Stomach smooth muscle (tissue), 2 donors: ENCODE results near the gene FLVCR2.

Experiments
- H3K27ac ChIP-seq: one replicate; pipeline ENCODE4 v1.7.0; 2013; ENCODE audit warnings: mild to moderate bottlenecking, low read length, inconsistent platforms
- H3K27me3 ChIP-seq, 2 donors: one replicate each; pipeline ENCODE4 v1.7.0; 2013; ENCODE audit warnings: low read length in 2 of 2; ENCODE audit not compliant: insufficient read depth in 2 of 2, control insufficient read depth in 1 of 2
- H3K36me3 ChIP-seq, 2 donors: one replicate each; pipeline ENCODE4 v1.7.0; 2013; ENCODE audit warnings: low read length in 2 of 2; ENCODE audit not compliant: control insufficient read depth in 2 of 2, insufficient read depth in 2 of 2
- H3K4me1 ChIP-seq: one replicate; pipeline ENCODE4 v1.7.0; 2013; ENCODE audit warnings: low read length; ENCODE audit not compliant: control insufficient read depth, insufficient read depth
- H3K4me3 ChIP-seq, 2 donors: one replicate each; pipeline ENCODE4 v1.7.0; 2013; ENCODE audit warnings: low read length in 2 of 2
- H3K9ac ChIP-seq, 2 donors: one replicate each; pipeline ENCODE4 v1.7.0; 2013; ENCODE audit warnings: low read length in 2 of 2, mild to moderate bottlenecking in 1 of 2
- H3K9me3 ChIP-seq, 2 donors: one replicate each; pipeline ENCODE4 v1.7.0; 2013; ENCODE audit warnings: low read length in 2 of 2; ENCODE audit not compliant: control insufficient read depth in 2 of 2
- donor health status: healthy.
- donor health status: Pancreatic carcinoma.

FLVCR2 gene

DNA sequence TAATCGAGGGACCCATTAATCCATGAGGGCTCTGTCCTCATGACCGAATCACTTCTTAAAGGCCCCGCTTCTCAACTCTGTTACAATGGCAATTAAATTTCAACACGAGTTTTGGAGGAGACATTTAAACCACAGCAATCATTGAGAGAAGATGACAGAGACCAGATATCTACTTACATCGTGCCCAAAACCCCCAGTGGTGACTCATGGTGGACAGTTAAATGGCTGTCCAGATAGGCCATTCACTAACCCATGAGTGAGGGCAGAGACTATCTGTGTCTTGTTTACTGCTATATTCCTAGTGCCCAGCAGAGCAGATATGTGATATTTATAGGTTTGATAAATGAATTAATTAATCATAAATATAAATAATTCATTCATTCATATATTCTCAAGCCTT, 20.0 kb upstream of the FLVCR2 start:
- no peak overlapping the region for H3K27ac ChIP-seq
- H3K36me3 ChIP-seq = no peaks in the 10 kb centered on the region
- peaks cover 0 to 2% of the 10 kb centered on the region in 2 donors for H3K27me3 ChIP-seq
- H3K9me3 ChIP-seq = peaks cover 0 to 2% of the 10 kb centered on the region in 2 donors
- H3K4me3 ChIP-seq = no peak overlapping the region
- no peak overlapping the region for H3K9ac ChIP-seq
- peaks cover 4% of the 10 kb centered on the region for H3K4me1 ChIP-seq

GRCh38 chr14:75559045-75559444, 19.4 kb upstream of the FLVCR2 start:
- no peak overlapping the region for H3K9ac ChIP-seq
- H3K27me3 ChIP-seq = peaks cover 0 to 2% of the 10 kb centered on the region in 2 donors
- peaks cover 0 to 2% of the 10 kb centered on the region in 2 donors for H3K9me3 ChIP-seq
- no peak overlapping the region for H3K27ac ChIP-seq
- H3K36me3 ChIP-seq = no peaks in the 10 kb centered on the region
- H3K4me1 ChIP-seq = peaks cover 4% of the 10 kb centered on the region
- no peak overlapping the region for H3K4me3 ChIP-seq

DNA sequence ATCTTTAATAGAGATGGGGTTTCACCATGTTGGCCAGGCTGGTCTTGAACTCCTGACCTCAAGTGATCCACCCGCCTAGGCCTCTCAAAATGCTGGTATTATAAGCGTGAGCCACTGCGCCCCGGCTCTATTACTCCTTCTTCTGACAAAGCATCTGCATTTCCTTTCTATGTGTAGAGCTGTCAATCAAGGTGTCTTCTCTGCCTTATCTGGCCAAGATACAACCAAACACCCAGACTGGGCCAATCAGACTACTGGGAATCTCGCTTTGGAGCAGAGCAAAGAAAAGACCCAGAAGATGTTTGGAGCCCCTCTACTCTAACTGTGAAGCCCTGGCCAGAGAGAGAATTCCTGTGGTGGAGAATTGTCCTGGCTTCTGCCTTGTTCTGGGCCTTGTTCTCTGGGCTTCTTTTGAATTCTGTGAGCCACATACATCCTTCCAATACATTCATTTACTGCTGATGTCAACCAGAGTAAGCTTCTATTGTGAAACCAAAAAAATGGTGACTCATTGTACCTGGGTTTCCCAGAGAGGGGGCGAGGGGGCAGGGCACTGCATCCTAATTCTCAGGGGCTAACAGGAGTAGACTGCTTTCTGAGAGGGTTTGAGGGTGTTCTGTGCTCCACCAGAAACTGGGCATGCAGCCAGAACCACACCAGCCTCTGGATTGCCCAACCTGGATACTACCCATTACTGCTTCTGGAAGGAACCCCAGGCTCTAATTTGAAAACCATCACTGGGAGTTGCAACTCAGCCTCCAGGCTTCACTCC, 18.8 kb upstream of the FLVCR2 start:
- H3K27me3 ChIP-seq = peaks cover 0 to 2% of the 10 kb centered on the region in 2 donors
- peaks cover 4% of the 10 kb centered on the region for H3K4me1 ChIP-seq
- H3K9me3 ChIP-seq = peaks cover 0 to 2% of the 10 kb centered on the region in 2 donors
- no peak overlapping the region for H3K27ac ChIP-seq
- H3K9ac ChIP-seq = no peak overlapping the region
- H3K4me3 ChIP-seq = no peak overlapping the region
- no peaks in the 10 kb centered on the region for H3K36me3 ChIP-seq

GRCh38 chr14:75561013-75561432, 17.4 kb upstream of the FLVCR2 start:
- Histone ChIP-seq H3K4me3 (no peak overlapping the region), H3K27ac (no peak overlapping the region), H3K36me3 (no peaks in the 10 kb centered on the region)

DNA sequence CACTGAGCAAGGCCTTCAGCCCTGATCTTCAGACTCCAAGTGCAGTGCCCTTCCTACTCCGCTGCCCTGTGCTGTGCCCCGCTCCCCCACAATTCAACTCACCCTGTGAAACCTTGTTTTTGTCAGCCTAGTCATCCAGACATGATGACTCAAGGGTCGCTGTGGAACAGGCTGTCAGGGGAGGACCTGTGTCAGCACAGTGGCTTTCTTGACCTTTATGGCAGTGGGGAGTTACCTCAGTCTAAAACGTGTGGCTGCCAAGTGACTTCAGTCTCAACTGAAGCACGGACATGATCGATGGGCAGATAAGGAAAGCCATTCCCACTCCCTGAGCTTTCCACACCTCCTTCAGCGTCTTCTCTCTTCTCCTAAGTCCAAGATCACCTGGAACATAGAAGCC, 16.3 kb upstream of the FLVCR2 start:
- Histone ChIP-seq H3K27ac (no peak overlapping the region), H3K4me1 (peaks cover 4% of the 10 kb centered on the region), H3K9me3 (peaks cover 0 to 2% of the 10 kb centered on the region in 2 donors), H3K36me3 (no peaks in the 10 kb centered on the region), H3K9ac (no peak overlapping the region), H3K27me3 (peaks cover 0 to 2% of the 10 kb centered on the region in 2 donors), H3K4me3 (no peak overlapping the region)

More at GRCh38 chr14:75561013-75561432, 17.4 kb upstream of the FLVCR2 start:
- H3K27me3 ChIP-seq = peaks cover 0 to 2% of the 10 kb centered on the region in 2 donors
- peaks cover 4% of the 10 kb centered on the region for H3K4me1 ChIP-seq
- H3K9ac ChIP-seq = no peak overlapping the region
- H3K9me3 ChIP-seq = peaks cover 0 to 2% of the 10 kb centered on the region in 2 donors

DNA sequence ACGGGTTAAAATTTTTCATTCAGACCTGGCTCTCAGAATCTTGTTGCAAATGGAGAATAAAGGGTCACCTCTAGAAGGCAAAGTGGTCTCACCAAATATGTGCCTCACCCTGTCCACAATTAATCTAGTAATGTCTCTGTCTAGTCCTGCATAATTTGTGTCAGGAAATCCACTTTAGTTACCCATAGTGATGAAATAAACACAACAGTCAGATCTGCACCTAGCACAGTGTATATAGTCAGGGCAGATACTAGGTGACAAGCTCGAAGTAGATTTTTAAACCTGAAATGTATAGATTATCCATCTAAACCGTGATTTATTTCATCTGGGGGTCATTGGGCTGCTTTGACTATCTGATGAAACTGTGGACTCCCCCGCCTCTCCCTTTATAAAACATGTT, 15.9 kb upstream of the FLVCR2 start:
- H3K27me3 ChIP-seq = peaks cover 0 to 2% of the 10 kb centered on the region in 2 donors
- H3K36me3 ChIP-seq = no peaks in the 10 kb centered on the region
- no peak overlapping the region for H3K27ac ChIP-seq
- H3K9ac ChIP-seq = no peak overlapping the region
- H3K9me3 ChIP-seq = peaks cover 0 to under 1% of the 10 kb centered on the region in 2 donors
- H3K4me3 ChIP-seq = no peak overlapping the region
- H3K4me1 ChIP-seq = peaks cover 4% of the 10 kb centered on the region

DNA sequence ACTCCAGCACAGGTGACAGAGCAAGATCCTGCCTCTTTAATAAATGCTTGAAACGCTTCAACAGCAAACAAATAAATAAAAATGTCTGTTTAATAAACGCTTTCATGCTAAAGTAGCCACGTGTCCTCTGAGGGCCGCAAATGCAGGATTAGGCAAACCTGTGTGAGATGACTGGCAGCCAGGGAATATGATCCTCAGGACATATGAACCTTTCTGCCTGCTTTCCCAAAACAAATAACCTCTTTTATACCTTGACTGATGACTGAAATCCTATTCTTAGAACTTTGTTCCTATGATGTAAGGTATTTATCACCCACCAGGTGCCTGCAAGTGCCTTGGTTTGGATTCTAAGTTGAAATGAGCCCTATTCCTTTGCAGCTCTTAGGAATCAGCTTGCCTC, 14.5 kb upstream of the FLVCR2 start:
- no peaks in the 10 kb centered on the region for H3K9me3 ChIP-seq
- H3K9ac ChIP-seq = no peak overlapping the region
- H3K4me3 ChIP-seq = no peak overlapping the region
- H3K27ac ChIP-seq = no peak overlapping the region
- H3K4me1 ChIP-seq = peaks cover 4% of the 10 kb centered on the region
- H3K36me3 ChIP-seq = no peaks in the 10 kb centered on the region
- H3K27me3 ChIP-seq = peaks cover 0 to 2% of the 10 kb centered on the region in 2 donors

- Histone ChIP-seq H3K4me1 (peaks cover 4% of the 10 kb centered on the region), H3K36me3 (no peaks in the 10 kb centered on the region), H3K27ac (no peak overlapping the region), H3K4me3 (no peak overlapping the region), H3K27me3 (peaks cover 0 to 2% of the 10 kb centered on the region in 2 donors), H3K9ac (no peak overlapping the region), H3K9me3 (no peaks in the 10 kb centered on the region)
These were observed 13.4 kb upstream of the FLVCR2 start for GRCh38 chr14:75565056-75565455.

DNA sequence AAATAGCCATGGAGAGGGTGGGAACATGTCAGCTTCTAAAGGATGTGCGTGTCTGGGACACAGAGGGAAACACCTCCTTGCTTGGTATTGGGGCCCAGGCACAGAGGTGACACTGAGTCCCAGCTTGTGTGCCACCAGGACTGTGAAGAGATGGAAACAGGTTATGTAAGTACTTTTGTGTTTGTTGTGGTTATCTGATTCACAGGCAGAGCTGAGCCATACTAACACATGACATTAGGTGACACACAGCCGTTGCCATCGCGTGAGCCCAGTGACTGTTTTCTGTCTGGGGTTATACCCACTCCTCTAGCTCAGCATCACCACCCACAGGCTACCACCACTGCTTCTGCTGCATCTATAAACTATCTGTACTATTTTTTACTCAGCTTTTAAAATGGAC, 12.1 kb upstream of the FLVCR2 start:
- Histone ChIP-seq H3K4me1 (no peaks in the 10 kb centered on the region), H3K27me3 (peaks cover 0 to 4% of the 10 kb centered on the region in 2 donors), H3K9me3 (no peaks in the 10 kb centered on the region)

DNA sequence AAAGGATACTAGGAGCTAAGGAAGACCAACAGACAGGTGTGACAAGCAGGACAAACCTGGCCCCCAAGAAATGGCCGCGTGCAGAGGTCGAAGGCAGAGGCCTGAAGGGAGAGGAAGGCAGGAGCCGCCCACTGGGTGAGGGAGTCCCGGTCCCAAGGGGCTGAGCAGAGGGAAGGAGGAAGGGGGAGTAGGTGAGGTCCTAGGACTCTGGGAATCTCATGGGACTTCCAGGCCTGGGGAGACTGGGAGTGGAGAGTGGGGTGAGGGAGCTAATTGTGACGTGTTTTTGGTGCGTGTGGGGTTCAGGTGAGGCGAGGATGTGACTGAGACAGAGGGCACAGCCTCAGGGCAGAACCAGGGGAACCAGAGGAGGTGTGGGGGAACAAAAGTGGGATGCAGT, 11.7 kb upstream of the FLVCR2 start:
- Histone ChIP-seq H3K27ac (no peak overlapping the region), H3K4me1 (no peaks in the 10 kb centered on the region), H3K9me3 (no peaks in the 10 kb centered on the region), H3K9ac (no peak overlapping the region), H3K27me3 (peaks cover 0 to 4% of the 10 kb centered on the region in 2 donors), H3K36me3 (no peaks in the 10 kb centered on the region), H3K4me3 (no peak overlapping the region)

More for the DNA sequence above, 12.1 kb upstream of the FLVCR2 start:
- Histone ChIP-seq H3K4me3 (no peak overlapping the region), H3K27ac (no peak overlapping the region), H3K9ac (no peak overlapping the region), H3K36me3 (no peaks in the 10 kb centered on the region)

GRCh38 chr14:75568140-75568539, 10.3 kb upstream of the FLVCR2 start:
- H3K27me3 ChIP-seq = peaks cover 0 to 2% of the 10 kb centered on the region in 2 donors
- no peak overlapping the region for H3K4me3 ChIP-seq
- no peak overlapping the region for H3K9ac ChIP-seq
- no peaks in the 10 kb centered on the region for H3K36me3 ChIP-seq
- no peak overlapping the region for H3K27ac ChIP-seq
- no peaks in the 10 kb centered on the region for H3K4me1 ChIP-seq
- H3K9me3 ChIP-seq = no peaks in the 10 kb centered on the region
